Limb (tissue), 2 donors: ENCODE data around the gene APC2.
"Not testable (repeated sequence)": the region's sequence is repeated elsewhere in the genome, so short reads cannot be mapped to it uniquely, and the experiment has no call there.

Experiments
- DNase-seq, 2 donors: peaks; one replicate each; pipeline ENCODE4 v3.0.0-alpha.2; 2016; ENCODE audit errors: extremely low spot score in 2 of 2

APC2 gene

GRCh38 chr19:1495051-1495798 lies 45.3 kb downstream of the APC2 start:
- DNase-seq, result no peak

- DNase-seq, result no peak
These were observed 46.1 kb downstream of the APC2 start for GRCh38 chr19:1495799-1496713.

- no peak for DNase-seq
These were observed 47.0 kb downstream of the APC2 start for GRCh38 chr19:1496714-1497577.

DNA sequence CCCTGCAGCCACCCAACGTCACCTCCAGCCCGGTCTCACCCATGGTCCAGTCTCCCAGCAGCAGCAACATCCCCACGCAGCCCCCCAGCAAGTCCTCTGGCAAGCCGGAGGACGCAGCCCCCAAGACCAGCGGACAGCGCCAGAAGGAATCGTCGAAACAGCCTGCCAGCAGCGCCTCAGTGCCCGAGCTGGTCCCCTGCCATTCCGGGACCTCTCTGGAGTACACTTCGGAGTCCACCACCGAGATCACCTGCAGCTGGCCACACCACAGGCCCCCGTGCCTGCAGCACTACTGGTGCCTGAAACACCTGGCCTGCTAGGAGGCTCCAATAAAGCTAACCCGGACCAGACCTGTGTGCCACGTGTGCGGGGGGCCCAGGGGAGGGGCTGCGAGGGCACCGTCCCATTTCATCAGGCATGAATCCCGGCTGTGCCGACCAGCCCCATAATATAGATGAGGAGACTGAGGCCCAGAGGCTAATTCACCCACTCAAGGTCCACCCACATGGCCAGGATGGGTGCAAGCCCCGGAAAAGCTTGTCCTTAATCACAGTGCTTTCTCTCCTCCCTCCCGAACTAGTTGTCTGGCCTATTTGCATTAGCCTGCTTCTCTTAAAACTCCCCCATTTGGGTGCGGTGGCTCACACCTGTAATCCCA lies 47.8 kb downstream of the APC2 start:
- no peak for DNase-seq

DNA sequence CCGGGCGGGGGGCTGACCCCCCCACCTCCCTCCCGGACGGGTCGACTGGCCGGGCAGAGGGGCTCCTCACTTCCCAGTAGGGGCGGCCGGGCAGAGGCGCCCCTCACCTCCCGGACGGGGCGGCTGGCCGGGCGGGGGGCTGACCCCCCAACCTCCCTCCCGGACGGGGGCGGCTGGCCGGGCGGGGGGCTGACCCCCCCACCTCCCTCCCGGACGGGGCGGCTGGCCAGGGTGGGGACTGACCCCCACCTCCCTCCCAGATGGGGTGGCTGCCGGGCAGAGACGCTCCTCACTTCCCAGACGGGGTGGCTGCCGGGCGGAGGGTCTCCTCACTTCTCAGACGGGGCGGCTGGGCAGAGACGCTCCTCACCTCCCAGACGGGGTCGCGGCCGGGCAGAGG lies 49.3 kb downstream of the APC2 start:
- DNase-seq, result not testable (repeated sequence)

DNA sequence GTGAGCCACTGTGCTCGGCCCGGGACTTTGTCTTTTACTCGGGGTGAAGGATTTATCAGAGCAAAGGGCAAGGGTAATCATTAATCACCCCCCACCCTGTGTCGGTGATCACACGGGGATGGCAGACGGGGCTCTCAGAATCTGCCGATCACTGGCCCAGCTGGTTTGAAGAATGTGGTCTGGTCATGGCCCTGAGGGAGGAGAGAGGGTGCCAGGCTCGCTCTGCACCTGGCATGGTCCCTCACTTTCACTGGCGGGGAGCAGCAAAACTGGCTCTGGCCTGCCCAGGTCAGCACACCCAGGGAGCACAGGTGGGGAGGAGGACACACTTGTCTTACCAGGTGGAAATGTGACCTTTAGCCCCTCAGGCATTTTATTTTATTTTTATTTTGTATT lies 51.3 kb downstream of the APC2 start:
- no peak for DNase-seq

GRCh38 chr19:1502433-1503088 lies 52.6 kb downstream of the APC2 start:
- DNase-seq, result no peak

DNA sequence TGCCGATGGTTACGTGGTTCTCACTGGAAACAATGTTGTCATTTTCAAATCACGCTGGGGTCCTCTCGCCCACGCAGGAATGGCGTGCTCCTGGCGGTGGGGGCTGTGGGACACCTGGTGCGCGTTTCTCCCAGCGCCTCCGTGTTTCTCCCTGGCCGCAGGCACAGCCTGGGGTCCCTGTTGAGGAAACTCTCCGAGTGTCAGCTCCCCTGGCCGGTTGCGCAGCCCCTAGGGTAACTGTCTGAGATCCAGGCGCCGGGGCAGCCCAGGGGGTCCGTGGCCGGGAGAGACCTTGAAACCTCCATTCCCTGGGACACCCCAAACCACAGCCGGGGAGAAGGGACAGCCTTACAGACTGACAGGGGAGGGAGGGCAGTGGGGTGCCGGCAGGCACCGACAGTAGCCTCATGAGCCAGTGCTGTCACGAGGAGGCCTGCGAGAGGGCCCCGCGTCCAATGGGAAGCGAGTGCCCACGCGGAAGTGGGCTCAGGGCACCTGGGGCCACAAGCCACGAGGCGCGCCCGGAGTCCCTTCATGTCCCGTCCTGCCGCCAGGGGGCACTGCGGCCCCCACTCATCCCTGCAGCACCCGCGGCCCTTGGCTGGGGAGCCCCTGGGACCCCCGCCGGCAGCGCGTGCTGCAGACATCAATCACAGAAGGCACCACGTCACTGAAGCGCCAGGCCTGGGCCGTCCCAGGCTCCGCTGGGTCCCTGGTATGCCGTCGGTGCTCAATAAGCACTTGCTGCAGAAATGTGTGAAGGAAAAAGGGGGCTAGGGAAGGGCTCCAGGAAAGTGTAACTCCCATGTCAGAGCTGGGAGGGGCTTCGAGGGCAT lies 53.4 kb downstream of the APC2 start:
- peak in 1 of 2 donors; percentile 74 for DNase-seq

- no peak for DNase-seq
These were observed 54.2 kb downstream of the APC2 start for GRCh38 chr19:1503925-1504773.

DNA sequence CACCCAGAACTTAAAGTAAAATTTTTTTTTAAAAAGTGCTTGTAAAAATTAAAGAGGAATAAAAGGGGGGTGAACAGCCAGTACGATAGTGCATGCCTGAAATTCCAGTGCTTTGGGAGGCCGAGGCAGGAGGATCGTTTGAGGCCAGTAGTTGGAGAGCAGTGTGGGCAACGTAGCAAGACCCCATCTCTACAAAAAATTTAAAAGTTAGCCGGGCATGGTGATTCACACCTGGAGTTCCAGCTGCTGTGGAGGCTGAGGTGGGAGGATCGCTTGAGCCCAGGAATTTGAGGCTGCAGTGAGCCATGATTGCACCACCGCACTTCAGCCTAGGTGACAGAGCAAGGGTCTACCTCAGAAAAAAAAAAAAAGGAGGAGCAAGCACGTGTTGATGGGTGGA lies 55.1 kb downstream of the APC2 start:
- DNase-seq, result no peak

DNA sequence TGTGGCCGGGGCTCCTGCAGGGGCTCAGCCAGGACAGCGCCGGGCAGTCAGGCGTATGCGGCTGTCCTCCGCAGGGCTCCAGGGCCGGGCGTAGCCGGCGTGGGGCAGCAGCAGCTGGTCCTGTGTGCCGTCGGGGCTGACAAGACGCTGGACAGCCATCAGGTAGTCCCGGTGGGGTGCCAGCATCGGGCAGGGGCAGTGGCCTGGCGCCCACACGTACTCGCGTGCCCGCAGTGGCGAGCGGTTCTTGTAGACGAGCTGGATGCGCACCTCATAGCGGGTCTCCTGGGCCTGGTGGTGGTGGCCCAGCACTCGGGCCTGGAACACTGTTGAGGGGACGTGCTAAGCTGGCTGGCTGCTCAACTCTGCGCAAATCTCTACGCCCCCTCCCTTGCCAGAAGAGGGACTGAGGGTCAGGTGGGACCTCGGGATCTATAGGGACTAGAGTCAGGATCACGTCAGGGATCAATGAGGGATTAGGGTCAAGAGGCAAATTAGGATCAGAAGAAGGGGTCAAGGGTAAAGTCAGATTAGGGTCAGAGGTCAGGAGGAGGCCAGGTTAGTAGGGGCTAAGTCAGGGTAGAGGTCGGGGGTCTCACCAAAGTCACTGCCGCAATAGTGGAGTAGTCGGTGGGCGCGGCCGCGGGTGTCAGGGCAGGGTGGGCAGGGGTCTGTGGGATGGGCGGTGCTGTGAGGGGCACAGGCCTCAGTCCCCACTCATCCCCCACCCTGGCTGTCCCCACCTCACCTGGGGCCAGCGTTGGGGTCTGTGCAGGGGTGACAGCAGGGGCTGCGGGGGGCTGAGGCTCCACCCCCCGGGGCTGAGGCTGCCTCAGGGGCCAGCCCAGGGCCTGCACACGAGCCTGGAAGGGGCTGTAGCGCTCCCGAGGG lies 56.3 kb downstream of the APC2 start:
- DNase-seq, result no peak

DNA sequence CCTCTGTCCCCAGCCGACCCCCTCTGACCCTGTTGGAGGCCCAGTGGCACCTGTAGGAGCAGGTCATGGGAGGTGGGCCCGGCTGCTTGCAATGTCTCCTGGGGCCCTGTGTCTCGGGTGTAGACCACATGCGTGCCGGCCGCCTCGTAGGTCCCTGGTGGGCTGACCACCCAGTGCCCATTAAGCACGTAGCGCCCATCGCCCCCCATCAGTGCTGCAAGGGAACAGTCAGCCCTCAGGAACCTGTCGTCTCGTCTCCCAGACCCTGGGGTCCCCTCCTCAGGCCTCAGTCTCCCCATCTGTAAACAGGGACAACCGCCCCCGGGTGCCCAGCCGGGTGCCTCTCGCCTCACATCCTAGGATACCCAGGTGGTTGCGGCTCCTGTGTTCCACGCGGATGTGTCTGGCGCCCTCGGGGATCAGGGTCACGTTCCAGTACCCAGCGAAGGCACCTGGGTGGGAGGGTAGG lies 57.3 kb downstream of the APC2 start:
- no peak for DNase-seq

- peak; percentile 93 to 96 for DNase-seq
These were observed 58.0 kb downstream of the APC2 start for GRCh38 chr19:1507763-1508506.

DNA sequence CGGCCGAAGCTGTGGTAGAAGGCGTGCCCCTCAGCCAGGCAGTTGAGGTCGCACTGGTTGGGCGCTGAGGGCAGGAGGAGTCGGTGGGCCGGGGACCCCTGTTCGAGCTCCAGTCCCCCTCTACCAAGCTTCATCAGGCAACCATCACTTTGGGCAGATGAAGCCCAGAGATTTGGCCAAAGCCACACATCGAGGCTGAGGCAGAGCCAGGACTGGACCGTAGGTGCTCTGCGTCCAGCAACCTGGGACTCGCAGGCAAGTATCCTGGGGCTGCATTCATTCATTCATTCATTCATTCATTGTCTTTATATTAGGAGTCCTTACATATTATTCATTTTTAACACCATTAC lies 58.6 kb downstream of the APC2 start:
- DNase-seq, result no peak

DNA sequence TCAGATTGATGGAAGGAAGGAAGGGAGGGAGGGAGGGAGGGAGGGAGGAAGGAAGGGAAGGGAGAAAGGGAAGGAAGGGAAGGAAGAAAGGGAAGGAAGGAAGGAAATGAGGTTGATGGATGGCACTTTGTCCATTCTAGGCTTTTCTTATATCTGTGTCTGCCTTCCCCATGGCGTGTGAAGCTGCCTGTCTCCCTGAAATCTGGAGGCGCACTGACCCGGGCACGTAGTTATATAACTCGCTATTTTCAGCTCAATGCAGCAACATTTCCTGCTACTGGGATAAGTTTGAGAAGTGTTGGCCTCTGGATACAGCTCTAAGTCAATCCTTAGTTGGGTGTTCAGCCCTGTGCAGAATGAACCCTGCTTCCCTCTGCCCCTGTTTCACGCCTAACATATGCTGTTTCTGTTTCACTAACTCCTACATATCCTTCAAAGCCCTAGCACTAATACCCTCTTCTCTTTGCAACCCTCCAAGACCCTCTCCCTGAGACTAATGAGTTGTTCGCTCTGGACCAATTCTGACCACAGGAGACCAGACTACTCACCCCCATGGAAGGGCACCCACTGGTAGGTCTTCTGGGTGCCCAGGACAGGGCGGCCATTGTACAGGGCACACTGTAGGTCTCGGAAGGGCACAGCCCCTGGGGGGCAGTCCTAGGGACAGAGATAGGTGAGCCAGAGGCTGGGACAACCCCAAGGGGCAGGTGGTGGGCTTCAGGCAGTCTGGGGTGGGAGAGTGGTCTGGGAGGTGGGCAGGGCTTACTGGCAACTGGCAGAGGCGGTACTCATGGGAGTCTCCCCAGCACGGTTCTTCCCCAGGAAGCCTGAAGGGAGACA lies 59.9 kb downstream of the APC2 start:
- DNase-seq, result no peak

GRCh38 chr19:1510442-1510806 lies 60.5 kb downstream of the APC2 start:
- DNase-seq, result no peak
